ENCODE data around the gene ACR. TPM values are rescaled to one million over a fixed set of nuclear protein-coding genes. Genes with fewer than 3 reads are reported as not detected.

The ACR gene
- total RNA-seq, 1 experiment from 2014 or later = not detected

GRCh38 chr22:50720301-50721256 is 17.4 kb upstream of the ACR start:
- no peak overlapping the region for H3K4me3 ChIP-seq
- H3K9me3 ChIP-seq (replicated peaks) = no peaks in the 10 kb centered on the region
- H3K4me1 ChIP-seq = no peaks in the 10 kb centered on the region
- no peak for DNase-seq
- H3K36me3 ChIP-seq = no peaks in the 10 kb centered on the region
- H3K27me3 ChIP-seq = peaks cover 38% of the 10 kb centered on the region
- no peak overlapping the region for H3K27ac ChIP-seq

GRCh38 chr22:50721257-50721844 is 16.7 kb upstream of the ACR start:
- Histone ChIP-seq H3K9me3 (replicated peaks) (no peaks in the 10 kb centered on the region), H3K27ac (no peak overlapping the region), H3K36me3 (no peaks in the 10 kb centered on the region), H3K27me3 (peaks cover 43% of the 10 kb centered on the region), H3K4me3 (no peak overlapping the region), H3K4me1 (no peaks in the 10 kb centered on the region)
- DNase-seq = no peak

- Histone ChIP-seq H3K9me3 (replicated peaks) (no peaks in the 10 kb centered on the region), H3K27ac (no peak overlapping the region), H3K4me3 (no peak overlapping the region), H3K27me3 (peaks cover 38% of the 10 kb centered on the region), H3K36me3 (no peaks in the 10 kb centered on the region), H3K4me1 (no peaks in the 10 kb centered on the region)
- no peak for DNase-seq
Measured at GRCh38 chr22:50722048-50722701, 15.8 kb upstream of the ACR start.

GRCh38 chr22:50722716-50723428 is 15.1 kb upstream of the ACR start:
- Histone ChIP-seq H3K4me3 (no peak overlapping the region), H3K27me3 (peaks cover 32% of the 10 kb centered on the region), H3K36me3 (no peaks in the 10 kb centered on the region), H3K27ac (no peak overlapping the region), H3K9me3 (replicated peaks) (no peaks in the 10 kb centered on the region), H3K4me1 (no peaks in the 10 kb centered on the region)
- DNase-seq = no peak

- H3K9me3 ChIP-seq (replicated peaks) = no peaks in the 10 kb centered on the region
- no peaks in the 10 kb centered on the region for H3K36me3 ChIP-seq
- no peak overlapping the region for H3K4me3 ChIP-seq
- H3K27me3 ChIP-seq = peaks cover 32% of the 10 kb centered on the region
- no peak overlapping the region for H3K27ac ChIP-seq
- no peaks in the 10 kb centered on the region for H3K4me1 ChIP-seq
- no peak for DNase-seq
Measured at GRCh38 chr22:50723991-50724390, 14.0 kb upstream of the ACR start.

- H3K9me3 ChIP-seq (replicated peaks) = no peaks in the 10 kb centered on the region
- H3K4me3 ChIP-seq = no peak overlapping the region
- H3K27ac ChIP-seq = no peak overlapping the region
- H3K27me3 ChIP-seq = peaks cover 32% of the 10 kb centered on the region
- H3K4me1 ChIP-seq = no peaks in the 10 kb centered on the region
- no peak for DNase-seq
- no peaks in the 10 kb centered on the region for H3K36me3 ChIP-seq
Measured at GRCh38 chr22:50724616-50725015, 13.4 kb upstream of the ACR start.

GRCh38 chr22:50725597-50725996 is 12.4 kb upstream of the ACR start:
- H3K4me1 ChIP-seq = no peaks in the 10 kb centered on the region
- H3K9me3 ChIP-seq (replicated peaks) = no peaks in the 10 kb centered on the region

GRCh38 chr22:50726643-50727340 is 11.2 kb upstream of the ACR start:
- H3K27ac ChIP-seq = no peak overlapping the region
- no peak for DNase-seq
- no peaks in the 10 kb centered on the region for H3K36me3 ChIP-seq
- peaks cover 32% of the 10 kb centered on the region for H3K27me3 ChIP-seq
- H3K4me1 ChIP-seq = no peaks in the 10 kb centered on the region
- H3K9me3 ChIP-seq (replicated peaks) = no peaks in the 10 kb centered on the region
- H3K4me3 ChIP-seq = no peak overlapping the region

More at GRCh38 chr22:50725597-50725996, 12.4 kb upstream of the ACR start:
- no peak for DNase-seq
- no peaks in the 10 kb centered on the region for H3K36me3 ChIP-seq
- H3K27me3 ChIP-seq = peaks cover 32% of the 10 kb centered on the region
- H3K4me3 ChIP-seq = no peak overlapping the region
- no peak overlapping the region for H3K27ac ChIP-seq

- peaks cover 30% of the 10 kb centered on the region for H3K27me3 ChIP-seq
- no peak for DNase-seq
- no peaks in the 10 kb centered on the region for H3K9me3 ChIP-seq (replicated peaks)
- no peak overlapping the region for H3K27ac ChIP-seq
- H3K4me3 ChIP-seq = no peak overlapping the region
- H3K4me1 ChIP-seq = no peaks in the 10 kb centered on the region
- H3K36me3 ChIP-seq = no peaks in the 10 kb centered on the region
Measured at GRCh38 chr22:50727678-50728522, 10.1 kb upstream of the ACR start.

- Histone ChIP-seq H3K27me3 (peaks cover 28% of the 10 kb centered on the region), H3K9me3 (replicated peaks) (no peaks in the 10 kb centered on the region), H3K4me3 (no peak overlapping the region), H3K36me3 (no peaks in the 10 kb centered on the region), H3K27ac (no peak overlapping the region), H3K4me1 (no peaks in the 10 kb centered on the region)
- peak in 1 of 2 experiments; percentile 0 for DNase-seq
Measured at GRCh38 chr22:50728523-50728931, 9.5 kb upstream of the ACR start.

- Histone ChIP-seq H3K9me3 (replicated peaks) (no peaks in the 10 kb centered on the region), H3K27ac (no peak overlapping the region), H3K4me3 (no peak overlapping the region), H3K27me3 (peaks cover 29% of the 10 kb centered on the region), H3K4me1 (no peaks in the 10 kb centered on the region), H3K36me3 (no peaks in the 10 kb centered on the region)
- DNase-seq = peak in 1 of 2 experiments; percentile 2
Measured at GRCh38 chr22:50729391-50730012, 8.5 kb upstream of the ACR start.

- no peaks in the 10 kb centered on the region for H3K36me3 ChIP-seq
- no peak overlapping the region for H3K27ac ChIP-seq
- H3K27me3 ChIP-seq = peaks cover 24% of the 10 kb centered on the region
- H3K4me3 ChIP-seq = no peak overlapping the region
- DNase-seq = peak in 1 of 2 experiments; percentile 2
- no peaks in the 10 kb centered on the region for H3K9me3 ChIP-seq (replicated peaks)
- no peaks in the 10 kb centered on the region for H3K4me1 ChIP-seq
Measured at GRCh38 chr22:50730013-50730891, 7.8 kb upstream of the ACR start.

Measured in SJCRH30 (cell line).